K562 (cell line): ENCODE measurements around the gene C19orf85. TPM values are rescaled to one million over a fixed set of nuclear protein-coding genes. Genes with fewer than 3 reads are reported as not detected.

Experiments used
- CTBP1 ChIP-seq: fragments of 450-650 bp; IDR thresholded peaks from 2 replicates; pipeline ENCODE4 v1.6.1; 2016; ENCODE audit warnings: borderline replicate concordance
- HDAC3 ChIP-seq: fragments of 450-650 bp; IDR thresholded peaks from 2 replicates; pipeline ENCODE4 v1.6.1; 2018; ENCODE audit warnings: borderline replicate concordance, mild to moderate bottlenecking, moderate library complexity; ENCODE audit not compliant: partially characterized antibody
- HNRNPK ChIP-seq: fragments of 200-400 bp; formaldehyde crosslinking; IDR thresholded peaks from one replicate; pipeline ENCODE4 v1.6.1; 2018; ENCODE audit warnings: mild to moderate bottlenecking, low read depth, low read length; ENCODE audit not compliant: poor library complexity, severe bottlenecking
- NFE2L1 ChIP-seq: fragments of 450-650 bp; IDR thresholded peaks from 2 replicates; pipeline ENCODE4 v1.6.1; 2016; ENCODE audit warnings: missing genetic modification characterization, low read depth, mild to moderate bottlenecking, missing compliant biosample characterization, moderate library complexity, borderline replicate concordance
- PTTG1 ChIP-seq: fragments of 450-650 bp; IDR thresholded peaks from 2 replicates; pipeline ENCODE4 v1.6.1; 2016; ENCODE audit warnings: low read depth, mild to moderate bottlenecking, missing genetic modification characterization, missing compliant biosample characterization
- SIN3B ChIP-seq: fragments of 450-650 bp; IDR thresholded peaks from 2 replicates; pipeline ENCODE4 v1.6.1; 2017; ENCODE audit warnings: low read depth, mild to moderate bottlenecking, moderate library complexity
- SMARCB1 ChIP-seq: IDR thresholded peaks from 2 replicates; pipeline ENCODE4 v1.6.1; 2011; ENCODE audit warnings: improper control_type of control experiment, low read depth; ENCODE audit not compliant: insufficient read length
- YY1 ChIP-seq, 3 experiments: IDR thresholded peaks; 2 replicates each; pipeline ENCODE4 v1.6.1; 2011; ENCODE audit warnings: low read length in 2 of 3, mild to moderate bottlenecking in 2 of 3, moderate library complexity in 2 of 3, borderline replicate concordance in 1 of 3, control low read depth in 1 of 3, low read depth in 1 of 3; ENCODE audit not compliant: insufficient read depth in 3 of 3, insufficient replicate concordance in 2 of 3, control insufficient read depth in 1 of 3, insufficient read length in 1 of 3; ENCODE audit errors: extremely low read depth in 1 of 3
- ZC3H8 ChIP-seq: fragments of 450-650 bp; IDR thresholded peaks from 2 replicates; pipeline ENCODE4 v1.6.1; 2017
- polyA plus RNA-seq, 8 experiments: library from polyadenylated mRNA; depleted of rRNA in 4 of 8; stranded (reverse) in 5 of 8; unstranded in 3 of 8; fragments of >200 nt; fragmentation: Nextera tagmentation in 2 of 8; fragmentation: Illumina TruSeq in 1 of 8; extraction: Ambion mirVana in 2 of 8; extraction: Trizol in 1 of 8; gene quantifications; 2 replicates each; pipeline versions ENCODE4 v1.2.1 to v1.2.3, GENCODE V29; 2011 to 2014; ENCODE audit warnings: inconsistent platforms in 1 of 8, missing spikeins in 1 of 8
- total RNA-seq, 7 experiments: library from RNA; depleted of rRNA in 6 of 7; stranded (reverse); fragments of >200 nt in 6 of 7; fragmentation: Illumina TruSeq in 2 of 7; extraction: Trizol in 2 of 7; gene quantifications; 2 replicates each; pipeline versions ENCODE4 v1.2.1 to v1.2.3, GENCODE V29; 2011 to 2021; ENCODE audit warnings: low replicate concordance in 1 of 7
- TF ChIP-seq, protein P1 (sequence below): fragments of 150-350 bp; conservative IDR thresholded peaks from 2 replicates; pipeline ENCODE4 v1.6.1; 2014; ENCODE audit warnings: low read length
- TF ChIP-seq, protein P2 (sequence below), 2 experiments: fragments of 450-650 bp; IDR thresholded peaks; 2 replicates each; pipeline ENCODE4 v1.6.1; 2016
- TF ChIP-seq, protein P3 (sequence below): fragments of 450-650 bp; IDR thresholded peaks from 2 replicates; pipeline ENCODE4 v1.6.1; 2016; ENCODE audit warnings: low read depth, mild to moderate bottlenecking, moderate library complexity

Gene C19orf85
- total and polyA plus RNA-seq, 9 of the 15 experiments (the other 6 are each of a cell fraction or from before 2014, with no cell fraction given) = not detected

DNA sequence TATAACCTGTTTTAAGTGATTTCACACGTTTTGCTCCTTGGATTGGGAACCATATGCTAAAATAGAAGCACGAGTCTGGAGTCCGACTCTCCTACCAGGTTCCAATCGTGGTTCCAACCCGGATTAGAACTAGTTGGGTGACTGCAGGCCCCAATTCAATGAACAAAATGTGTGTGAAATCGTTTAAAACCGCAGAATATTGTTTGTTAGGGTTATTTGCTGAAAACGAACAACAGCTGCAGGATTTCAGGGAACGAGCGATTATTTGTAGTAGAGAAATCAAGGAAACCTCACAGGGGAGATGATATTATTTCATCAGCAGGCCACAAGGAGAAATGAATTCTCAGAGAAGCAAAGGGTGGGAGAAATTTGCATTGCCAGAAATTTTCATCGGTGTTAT is 40.4 kb upstream of the C19orf85 start (continued):
- TF ChIP-seq, protein P1, sequence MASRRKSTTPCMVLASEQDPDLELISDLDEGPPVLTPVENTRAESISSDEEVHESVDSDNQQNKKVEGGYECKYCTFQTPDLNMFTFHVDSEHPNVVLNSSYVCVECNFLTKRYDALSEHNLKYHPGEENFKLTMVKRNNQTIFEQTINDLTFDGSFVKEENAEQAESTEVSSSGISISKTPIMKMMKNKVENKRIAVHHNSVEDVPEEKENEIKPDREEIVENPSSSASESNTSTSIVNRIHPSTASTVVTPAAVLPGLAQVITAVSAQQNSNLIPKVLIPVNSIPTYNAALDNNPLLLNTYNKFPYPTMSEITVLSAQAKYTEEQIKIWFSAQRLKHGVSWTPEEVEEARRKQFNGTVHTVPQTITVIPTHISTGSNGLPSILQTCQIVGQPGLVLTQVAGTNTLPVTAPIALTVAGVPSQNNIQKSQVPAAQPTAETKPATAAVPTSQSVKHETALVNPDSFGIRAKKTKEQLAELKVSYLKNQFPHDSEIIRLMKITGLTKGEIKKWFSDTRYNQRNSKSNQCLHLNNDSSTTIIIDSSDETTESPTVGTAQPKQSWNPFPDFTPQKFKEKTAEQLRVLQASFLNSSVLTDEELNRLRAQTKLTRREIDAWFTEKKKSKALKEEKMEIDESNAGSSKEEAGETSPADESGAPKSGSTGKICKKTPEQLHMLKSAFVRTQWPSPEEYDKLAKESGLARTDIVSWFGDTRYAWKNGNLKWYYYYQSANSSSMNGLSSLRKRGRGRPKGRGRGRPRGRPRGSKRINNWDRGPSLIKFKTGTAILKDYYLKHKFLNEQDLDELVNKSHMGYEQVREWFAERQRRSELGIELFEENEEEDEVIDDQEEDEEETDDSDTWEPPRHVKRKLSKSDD = no peak
- TF ChIP-seq, protein P2, sequence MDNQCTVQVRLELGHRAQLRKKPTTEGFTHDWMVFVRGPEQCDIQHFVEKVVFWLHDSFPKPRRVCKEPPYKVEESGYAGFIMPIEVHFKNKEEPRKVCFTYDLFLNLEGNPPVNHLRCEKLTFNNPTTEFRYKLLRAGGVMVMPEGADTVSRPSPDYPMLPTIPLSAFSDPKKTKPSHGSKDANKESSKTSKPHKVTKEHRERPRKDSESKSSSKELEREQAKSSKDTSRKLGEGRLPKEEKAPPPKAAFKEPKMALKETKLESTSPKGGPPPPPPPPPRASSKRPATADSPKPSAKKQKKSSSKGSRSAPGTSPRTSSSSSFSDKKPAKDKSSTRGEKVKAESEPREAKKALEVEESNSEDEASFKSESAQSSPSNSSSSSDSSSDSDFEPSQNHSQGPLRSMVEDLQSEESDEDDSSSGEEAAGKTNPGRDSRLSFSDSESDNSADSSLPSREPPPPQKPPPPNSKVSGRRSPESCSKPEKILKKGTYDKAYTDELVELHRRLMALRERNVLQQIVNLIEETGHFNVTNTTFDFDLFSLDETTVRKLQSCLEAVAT (IDR thresholded peaks at IDR 0.05) = no peak
- TF ChIP-seq PTTG1 (tag) = no peak
- no peak for TF ChIP-seq CTBP1
- no peak for TF ChIP-seq HDAC3
- TF ChIP-seq NFE2L1 (tag) = no peak
- TF ChIP-seq, protein P3, sequence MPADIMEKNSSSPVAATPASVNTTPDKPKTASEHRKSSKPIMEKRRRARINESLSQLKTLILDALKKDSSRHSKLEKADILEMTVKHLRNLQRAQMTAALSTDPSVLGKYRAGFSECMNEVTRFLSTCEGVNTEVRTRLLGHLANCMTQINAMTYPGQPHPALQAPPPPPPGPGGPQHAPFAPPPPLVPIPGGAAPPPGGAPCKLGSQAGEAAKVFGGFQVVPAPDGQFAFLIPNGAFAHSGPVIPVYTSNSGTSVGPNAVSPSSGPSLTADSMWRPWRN = no peak
- no peak for TF ChIP-seq ZC3H8
- TF ChIP-seq HNRNPK = no peak
- no peak for TF ChIP-seq SMARCB1
- no peak for TF ChIP-seq SIN3B
- TF ChIP-seq YY1 (IDR thresholded peaks at IDR 0.05; ENCODE audit: borderline replicate concordance in 1 of 3, control insufficient read depth in 1 of 3, extremely low read depth in 1 of 3, insufficient read depth in 3 of 3, insufficient read length in 1 of 3, insufficient replicate concordance in 2 of 3, low read depth in 1 of 3, low read length in 2 of 3) = no peak
